NCI-H82 (cell line): Measurements from ENCODE around the gene CBS.
A peak's percentile ranks its signal among the peaks of the same experiment; 100 is the strongest.
"Not testable (repeated sequence)": the region's sequence is repeated elsewhere in the genome, so short reads cannot be mapped to it uniquely, and the experiment has no call there.

Experiments used
- DNase-seq: peaks from one replicate; lab custom pipeline; 2025; lab: John Stamatoyannopoulos, UW

Gene CBS

DNA sequence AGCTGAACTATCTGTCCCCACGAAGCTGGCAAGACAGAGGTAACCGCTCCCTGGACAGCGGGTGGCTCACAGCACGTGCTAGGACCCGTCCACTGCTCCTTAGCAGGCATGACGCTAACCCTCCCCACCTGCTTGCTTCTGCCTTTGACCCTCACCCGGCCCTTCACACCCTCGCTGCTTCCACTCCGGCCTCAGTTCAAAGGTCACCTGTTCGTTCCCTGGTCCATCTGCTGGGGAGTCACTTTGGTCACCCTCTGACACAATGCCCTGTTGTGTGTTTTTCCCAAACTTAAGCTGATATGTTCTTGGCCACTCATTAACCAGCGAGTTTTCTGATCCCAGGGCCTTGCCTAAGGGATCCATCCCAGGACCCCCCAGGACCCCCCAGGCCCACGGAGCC lies 7.6 kb downstream of the CBS start:
- DNase-seq = not testable (repeated sequence)

DNA sequence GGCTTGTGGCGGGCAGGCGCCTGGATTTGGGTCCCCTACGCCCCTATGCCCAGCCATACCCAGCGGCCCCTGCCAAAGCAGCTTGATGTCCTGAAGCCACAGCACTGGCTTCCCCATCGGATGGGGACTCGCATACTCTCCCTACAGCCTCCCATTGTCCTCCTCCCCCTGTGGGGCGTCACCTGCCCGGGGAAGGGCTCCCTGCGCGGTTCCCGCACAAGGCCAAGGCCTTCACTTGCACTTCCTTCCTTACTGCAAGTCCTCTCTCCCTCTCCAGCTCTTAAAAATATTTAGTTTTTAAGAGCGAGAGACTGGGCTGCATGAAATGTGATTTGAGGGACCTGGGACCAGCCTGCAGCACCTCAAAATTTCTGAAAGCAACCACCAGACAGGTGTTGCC lies 8.9 kb downstream of the CBS start:
- DNase-seq = not testable (repeated sequence)

DNA sequence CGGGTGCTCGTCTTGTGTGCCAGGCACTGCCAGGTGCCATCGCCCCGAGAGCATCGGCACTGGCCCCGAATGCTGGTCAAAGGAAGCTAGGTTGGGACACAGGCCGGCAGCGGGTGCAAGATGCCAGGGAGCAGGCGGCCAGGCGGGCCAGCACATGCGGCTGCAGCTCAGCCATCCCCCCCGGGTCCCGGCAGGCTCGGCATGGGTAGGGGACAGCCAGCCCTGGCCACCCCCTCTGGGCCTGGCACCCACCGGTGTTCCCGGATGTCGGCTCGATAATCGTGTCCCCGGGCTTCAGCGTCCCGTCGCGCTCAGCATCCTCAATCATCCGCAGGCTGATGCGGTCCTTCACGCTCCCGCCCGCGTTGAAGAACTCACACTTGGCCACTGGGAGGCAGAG lies 9.6 kb downstream of the CBS start:
- not testable (repeated sequence) for DNase-seq

DNA sequence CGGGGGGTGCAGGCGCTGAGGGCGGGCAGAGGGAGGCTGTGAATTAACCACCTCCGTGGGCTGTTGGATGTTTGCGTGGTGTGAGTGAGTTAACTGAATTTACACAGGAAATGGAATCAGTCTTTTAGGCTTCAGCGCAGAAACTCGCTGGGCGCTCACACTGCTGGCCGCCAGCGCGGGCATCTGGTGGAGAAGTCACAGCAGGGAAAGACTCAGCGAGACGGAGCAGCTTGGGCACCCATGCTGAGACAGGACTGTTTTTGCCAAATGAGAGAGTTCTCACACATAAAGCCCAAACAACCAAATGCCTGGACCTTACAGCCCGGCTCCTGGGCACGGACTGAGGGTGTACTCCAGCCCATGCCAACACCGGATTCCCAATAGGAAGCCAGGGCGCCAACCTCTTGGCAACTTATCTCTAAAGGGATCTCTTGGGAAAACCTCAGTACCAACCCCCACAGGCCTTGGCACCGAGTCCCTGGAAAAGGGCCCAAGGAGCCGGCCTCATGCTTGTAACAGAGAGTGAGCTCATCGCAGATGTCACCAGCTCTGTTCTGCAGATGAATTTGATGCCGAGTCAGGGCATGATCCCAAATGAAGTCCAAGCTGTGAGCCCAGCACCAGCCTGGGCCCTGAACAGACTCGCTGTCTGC lies 11.2 kb downstream of the CBS start:
- not testable (repeated sequence) for DNase-seq

DNA sequence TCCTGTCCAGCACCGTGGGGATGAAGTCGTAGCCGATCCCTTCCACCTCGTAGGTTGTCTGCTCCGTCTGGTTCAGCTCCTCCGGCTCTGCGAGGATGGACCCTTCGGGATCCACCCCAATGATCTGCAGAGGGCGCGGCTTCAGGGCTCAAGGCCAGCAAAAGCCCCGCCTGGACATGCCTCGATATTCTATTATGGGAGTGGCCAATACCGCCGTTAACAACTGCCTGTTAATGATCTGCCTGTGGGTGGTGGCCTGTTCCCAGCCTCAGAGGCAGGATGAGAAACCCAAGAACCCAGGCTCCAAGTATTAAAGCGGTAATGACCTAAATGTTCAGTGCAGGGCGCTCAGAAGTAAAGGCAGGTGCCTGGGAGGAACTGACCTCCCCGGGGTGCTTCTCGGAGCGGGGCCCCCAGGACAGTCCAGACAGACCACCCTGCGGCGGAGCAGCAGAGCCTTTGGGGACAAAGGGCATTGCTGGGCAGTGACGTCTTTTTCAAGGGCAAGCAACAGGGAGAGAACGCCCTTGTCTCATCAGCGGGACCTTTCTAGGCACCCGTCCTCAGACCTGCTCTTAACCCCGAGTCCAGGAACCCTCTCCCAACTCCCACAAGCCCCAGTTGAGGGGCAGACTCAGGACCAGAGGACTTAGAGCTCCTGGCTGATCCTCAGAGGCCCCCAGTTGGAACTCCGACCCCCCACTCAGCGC lies 12.5 kb downstream of the CBS start:
- DNase-seq = not testable (repeated sequence)

DNA sequence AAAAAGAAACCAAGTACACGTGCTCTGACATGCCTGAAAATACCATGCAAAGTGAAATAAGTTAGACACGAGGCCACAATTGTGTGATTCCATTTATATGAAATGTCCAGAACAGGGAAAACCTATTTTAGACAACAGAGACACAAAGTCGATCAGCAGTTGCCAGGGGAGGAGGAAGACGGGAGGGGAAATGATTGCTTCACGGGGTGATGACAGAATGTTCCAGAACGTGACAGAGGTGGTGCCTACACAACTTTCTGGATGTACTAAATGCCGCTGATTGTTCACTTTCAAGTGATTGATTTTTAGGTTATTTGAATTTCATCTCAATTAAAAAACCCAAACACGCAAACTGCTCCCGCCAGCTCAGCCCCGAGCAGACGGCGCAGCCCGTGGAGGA lies 22.5 kb downstream of the CBS start:
- not testable (repeated sequence) for DNase-seq

DNA sequence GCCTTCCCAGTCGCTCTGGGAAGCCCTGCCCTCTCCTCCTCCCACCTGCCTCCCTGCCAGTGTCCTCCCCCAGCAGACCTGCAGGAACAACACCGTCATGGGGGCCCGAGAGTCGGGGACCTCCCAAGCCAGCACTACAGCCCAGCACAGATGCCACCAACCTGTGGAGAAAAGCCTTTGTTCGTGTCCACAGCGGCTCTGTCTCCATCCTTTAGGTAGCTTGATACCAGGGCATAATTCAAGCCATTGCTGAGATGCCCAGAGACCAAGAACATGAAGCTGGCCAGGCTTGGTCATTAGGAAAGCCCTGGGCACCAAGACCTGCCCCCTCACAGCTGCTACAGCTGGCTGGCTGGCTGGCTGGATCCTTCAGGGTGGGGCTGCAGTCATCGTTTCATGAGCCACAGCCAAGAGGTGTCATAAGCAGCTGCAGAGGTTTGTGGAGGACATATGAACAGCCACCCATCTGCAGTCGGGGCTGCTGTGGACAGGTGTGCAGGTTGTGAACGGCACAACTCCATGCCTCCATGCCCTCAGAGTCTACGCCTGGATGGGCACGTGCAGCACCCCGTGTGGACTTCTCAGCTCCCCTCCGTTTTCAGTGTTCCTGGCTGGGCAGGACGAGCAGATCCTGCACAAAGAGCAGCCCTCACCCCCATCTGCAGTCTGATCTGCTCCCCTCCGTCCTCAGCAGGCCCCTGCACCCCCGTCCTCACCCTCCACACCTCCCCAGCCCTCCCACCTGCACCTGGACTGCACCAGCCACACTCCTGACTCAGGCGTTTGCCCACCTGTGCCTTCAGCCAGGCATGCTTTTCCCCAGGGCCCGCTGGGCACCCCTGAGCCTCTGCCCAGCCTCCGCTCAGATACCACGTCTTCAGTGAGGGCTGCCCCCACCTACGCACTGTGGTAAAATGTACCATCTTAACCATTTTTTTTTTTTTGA lies 29.5 kb downstream of the CBS start:
- DNase-seq = not testable (repeated sequence)

DNA sequence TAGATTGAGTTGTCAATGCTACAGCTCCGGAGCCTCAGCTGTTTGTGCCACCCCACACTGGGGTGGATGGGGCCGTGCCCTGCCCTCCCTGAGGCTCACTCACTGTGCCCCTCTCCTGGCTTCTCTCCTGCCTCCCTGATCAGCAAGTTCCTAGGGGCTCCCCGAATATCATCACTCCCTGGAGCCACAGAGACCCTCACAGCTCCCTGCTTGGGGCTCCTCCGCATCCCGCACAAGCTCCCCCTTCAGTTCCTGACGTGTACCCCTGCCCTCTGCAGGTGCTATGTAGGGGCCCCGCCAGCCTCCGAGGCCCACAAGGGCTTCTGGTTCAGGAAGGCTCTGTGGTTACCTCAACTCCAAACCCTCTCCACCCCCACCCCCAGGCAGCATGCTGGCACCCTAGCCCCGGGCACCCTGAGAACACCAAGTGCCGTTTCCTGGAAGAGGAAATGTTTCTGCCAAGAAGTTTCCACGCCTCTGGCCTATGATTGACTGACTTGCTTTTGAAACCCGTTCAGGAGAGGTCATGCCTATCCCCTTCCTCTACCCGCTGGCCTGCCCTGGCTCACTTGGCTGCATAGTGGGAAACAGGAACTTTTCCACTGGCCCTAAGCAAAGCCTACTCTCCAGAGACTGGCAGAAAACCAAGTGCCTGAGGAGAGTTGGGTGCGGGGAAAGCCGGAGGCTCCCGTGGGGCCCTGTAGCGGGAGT lies 30.3 kb downstream of the CBS start:
- not testable (repeated sequence) for DNase-seq

DNA sequence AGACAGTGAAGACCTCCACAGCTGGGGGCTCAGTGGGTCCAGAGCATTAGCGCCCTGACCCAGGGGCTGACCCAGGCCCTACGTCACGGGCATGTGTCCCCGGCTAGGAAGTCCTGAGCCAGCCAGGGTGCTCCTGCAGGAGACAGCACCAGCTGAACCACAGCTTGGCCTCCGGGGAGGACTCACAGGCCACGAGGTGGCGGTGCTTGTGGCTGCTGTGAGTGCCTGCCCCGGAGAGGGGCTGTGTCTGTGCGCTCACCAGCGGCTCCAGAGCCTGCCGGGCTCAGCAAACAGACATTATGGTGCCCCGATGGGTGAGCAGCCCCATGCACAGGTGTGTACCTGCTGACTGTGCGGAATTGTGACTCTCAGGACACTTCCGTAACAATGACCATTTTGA lies 31.1 kb downstream of the CBS start:
- DNase-seq = not testable (repeated sequence)

DNA sequence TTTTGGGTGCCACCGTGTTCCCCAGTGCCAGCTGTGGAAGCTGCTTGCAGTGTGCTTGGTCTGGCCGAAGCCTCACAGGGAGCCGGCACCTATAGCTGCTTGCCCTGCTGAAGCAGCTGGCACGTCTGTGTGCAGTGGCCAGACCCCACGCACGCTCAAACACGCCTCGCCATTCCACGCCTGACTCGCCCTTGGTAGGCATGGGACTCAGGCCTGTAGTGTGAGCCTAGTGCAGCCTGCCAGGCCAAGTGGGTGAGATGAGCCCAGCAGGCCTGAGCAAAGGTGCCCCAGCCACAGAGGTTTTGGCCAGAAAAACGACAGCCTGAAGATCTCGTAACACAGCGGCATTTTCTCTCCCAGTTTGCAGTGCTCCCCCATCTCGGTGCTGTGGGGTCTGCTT lies 32.3 kb downstream of the CBS start:
- DNase-seq = not testable (repeated sequence)

DNA sequence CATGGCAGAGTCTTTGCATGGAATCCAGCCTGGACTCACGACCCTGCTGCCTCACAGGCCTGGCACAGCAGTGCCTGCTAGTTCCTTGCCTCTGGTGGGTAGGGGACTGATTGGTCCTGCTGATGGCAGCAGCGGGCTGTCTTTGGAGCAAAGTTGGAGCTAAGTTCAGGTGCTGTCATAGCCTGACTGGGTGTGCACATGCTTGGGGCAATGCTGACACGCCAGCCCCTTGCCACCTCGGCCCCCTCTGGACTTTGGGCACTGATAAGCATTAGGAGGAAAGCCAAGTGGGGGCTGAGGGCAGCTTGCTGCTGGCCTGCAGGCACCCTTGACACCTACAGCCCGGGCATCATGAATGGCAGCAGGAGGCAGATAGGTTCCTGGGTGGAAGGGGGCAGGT lies 33.5 kb downstream of the CBS start:
- not testable (repeated sequence) for DNase-seq

DNA sequence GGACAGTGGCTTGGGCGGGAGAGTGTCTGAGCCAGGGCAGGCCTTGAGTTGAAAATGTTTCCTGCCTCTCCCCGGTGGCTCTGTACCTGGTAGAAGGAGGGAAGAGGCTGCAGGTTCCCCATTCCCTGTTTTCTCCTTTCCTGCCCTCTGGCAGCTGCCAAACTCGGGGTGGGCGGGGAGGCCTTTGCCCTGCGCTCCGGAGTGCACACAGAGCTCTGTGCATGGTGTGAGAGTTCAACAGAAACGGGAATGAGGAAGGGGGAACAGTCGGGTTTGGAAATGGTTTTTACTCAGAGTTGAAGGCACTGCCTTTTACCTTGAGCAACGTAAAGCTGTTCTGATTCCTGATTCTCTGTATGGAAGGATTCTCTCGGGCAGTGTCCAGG lies 37.0 kb downstream of the CBS start:
- not testable (repeated sequence) for DNase-seq

DNA sequence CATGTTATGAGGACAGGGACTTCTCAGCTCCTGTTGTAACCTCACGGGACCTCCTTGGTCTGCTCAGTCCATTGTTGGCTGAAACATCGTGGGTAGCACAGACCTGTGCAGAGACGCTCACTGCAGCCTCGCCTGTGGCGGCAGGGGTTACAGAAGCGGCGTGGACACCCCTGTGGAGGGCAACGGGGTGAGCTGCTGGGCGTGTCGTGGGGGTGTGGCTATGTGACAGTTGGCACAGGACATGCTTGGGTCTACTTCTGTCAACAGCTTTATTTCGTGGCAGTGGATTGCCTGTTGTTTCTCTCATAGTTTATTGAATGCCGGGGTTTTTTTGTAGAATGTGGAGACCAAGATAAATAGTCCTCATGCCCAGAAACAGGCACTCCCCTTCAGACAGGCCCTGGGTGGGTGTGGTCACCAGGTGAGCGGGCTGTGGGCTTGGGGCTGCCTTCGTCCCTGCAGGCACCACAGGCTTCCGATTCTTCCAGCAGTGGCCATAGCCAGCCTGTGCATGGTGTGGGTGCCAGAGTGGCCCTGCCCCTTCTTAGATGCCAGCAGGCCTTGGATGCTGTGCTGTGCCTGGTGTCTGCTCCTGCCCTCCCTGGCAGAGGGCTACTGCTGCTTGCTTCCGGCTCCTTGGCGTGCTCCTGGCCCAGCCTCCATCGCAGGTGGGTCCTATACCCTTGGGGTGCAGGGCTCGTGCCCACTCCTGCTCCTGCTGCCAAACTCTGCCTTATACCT lies 37.5 kb downstream of the CBS start:
- DNase-seq = not testable (repeated sequence)

DNA sequence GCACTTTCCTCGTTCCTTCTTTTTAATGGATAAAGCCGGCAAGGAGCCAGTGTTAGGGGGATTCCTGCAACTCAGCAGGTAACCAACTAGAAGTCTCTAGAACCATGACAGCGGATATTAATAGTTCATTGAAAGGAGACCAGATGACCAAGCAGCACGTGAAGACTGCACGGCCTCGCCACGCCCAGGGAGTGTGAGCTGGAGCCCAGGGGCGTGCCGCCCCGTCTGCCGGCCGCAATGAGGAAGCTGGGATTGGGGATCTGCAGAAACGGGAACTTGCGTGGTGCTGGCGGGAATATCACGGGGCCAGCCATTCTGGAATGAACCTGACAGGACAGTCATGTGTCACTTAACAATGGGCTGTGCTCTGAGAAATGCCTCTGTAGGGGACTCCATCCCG lies 38.7 kb downstream of the CBS start:
- DNase-seq = not testable (repeated sequence)

DNA sequence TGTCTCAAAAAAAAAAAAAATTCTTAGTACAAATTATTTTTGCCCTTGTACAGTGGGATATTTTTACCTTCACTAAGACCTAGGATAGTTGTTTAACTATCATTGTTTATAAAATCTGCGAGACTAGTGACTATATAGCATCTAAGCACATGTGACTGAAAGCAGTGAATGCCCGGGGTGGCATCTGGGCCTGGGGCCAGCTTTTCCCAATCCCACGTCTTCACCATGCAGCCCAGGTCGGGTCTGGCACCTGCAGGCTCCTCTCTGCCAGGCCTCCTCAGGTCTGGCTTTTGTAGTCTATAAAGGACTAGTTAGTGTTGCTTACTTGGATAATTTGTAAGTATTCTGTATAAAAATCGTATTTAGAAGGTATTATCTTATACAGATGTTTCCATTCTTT lies 40.8 kb downstream of the CBS start:
- DNase-seq = no peak

DNA sequence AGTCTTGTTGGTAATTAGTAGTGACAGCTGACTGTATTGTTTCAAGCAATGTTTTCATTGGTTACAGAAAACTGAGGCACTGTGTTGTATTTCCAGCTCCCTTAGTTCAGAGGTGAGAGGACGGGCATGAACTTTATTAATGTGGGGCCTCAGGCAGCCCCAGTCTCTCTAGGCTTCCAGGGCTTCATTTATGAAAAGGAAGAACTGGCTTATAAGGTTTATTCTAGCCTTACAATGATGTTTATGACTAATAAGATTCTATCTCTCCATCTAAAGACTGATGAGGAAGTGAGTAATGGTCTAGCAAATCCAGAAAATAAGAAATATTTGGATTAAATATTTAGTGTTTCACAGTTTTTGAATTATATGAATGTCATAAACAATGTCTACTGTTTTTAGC lies 41.5 kb downstream of the CBS start:
- no peak for DNase-seq

DNA sequence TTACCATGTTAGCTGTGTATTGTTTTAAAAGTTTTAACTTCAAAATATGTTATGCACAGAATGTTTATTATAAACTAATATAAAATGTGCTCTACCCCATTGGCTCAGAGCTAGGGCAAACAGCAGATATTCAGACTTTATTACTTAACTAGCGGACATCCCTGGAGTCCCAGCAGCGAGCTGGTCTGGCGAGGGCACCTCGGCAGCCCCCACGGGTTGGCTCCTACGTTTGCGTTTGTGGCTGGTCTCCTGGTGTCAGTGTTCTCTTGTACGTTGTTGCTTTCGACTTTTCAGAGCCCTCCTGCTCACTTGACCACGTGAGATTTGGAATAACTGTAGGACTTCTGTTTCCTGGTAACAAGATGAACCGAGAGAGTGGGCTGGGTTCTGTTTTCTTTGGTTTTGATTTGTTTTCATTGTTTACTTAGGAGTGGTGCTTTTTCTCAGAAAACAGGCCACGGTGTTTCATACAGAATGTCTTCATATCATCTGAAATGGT lies 44.5 kb downstream of the CBS start:
- DNase-seq = no peak

DNA sequence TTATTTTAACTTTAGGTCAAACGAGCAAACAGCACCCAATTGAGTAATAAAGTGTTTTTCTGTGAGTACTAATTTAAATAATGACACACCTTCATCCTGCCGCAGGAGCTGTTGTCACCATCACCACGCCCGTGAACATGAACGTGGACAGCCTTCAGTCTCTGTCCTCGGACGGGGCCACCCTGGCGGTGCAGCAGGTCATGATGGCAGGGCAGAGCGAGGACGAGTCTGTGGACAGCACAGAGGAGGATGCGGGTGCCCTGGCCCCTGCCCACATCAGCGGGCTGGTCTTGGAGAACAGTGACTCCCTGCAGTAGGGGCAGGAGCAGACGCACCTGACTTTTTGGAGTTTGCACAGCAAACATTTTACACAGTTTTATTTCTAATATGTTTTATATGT lies 45.9 kb downstream of the CBS start:
- no peak for DNase-seq

DNA sequence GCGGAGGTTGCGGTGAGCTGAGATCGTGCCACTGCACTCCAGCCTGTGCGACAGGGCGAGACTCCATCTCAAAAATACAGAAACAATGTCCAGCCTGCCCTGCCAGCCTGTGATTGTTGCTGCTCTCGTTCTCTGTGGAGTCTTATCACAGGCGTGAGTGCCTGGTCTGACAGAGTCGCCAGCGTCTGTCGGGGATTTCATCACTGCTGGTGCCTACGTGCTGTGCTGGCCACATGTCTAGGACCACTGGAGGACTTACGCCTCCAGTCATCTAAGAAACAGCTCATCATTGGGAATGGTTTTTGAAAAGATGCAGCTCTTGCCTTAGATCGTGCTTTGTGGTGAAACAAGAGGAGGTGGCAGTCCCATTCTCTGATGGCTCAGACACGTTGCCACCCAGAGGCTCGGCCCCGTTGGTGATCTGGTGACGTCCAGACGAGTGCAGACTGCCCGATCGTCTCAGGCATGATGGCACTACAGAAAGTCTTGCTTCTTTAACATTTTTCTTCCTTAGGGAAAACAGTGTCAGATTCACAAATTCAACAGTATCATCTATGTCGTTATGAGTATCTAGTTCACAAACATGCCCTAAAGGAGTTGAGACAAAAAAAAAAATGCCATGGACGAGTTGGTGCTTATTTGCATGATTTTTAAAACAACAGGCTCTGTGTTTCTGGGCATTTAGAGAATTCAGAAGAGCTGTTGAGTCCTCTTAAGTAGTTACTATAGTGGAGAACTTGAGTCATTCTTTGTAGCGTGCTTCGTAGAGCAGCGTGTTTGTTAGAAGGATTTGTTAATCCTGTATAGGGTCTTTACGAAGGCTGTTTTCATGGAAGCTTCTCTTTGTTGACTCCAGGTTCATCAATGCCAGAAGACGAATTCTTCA lies 47.5 kb downstream of the CBS start:
- peak; percentile 10 for DNase-seq

DNA sequence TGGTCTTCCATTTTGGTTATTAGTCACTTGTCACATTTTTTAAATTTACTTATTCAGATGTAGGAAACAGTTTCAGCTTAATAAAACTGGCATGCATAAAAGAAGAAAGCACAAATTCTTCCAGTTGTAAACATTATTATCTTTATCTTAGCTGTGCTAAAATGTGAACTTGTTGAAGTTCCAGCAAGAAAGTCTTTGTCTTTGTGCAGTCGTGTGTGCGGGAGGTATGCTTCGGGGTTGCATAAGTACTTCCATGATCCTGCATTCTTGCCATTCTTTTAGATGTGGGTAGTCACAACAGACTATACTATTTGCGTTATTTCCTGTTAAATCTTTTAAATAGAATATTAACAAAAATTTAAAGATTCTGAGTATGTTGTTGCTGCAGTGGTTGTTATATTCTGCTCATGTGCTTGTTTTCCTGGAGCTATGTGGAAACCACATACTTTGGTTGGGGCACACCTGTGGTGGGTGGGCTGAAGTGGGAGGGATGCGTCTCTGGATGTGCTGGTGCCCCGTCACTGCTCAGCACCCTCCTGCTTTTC lies 49.9 kb downstream of the CBS start:
- no peak for DNase-seq
